Left renal pelvis (tissue), 4 donors: ENCODE measurements around the gene CAMSAP1. TPM values are rescaled to one million over a fixed set of nuclear protein-coding genes. Genes with fewer than 3 reads are reported as not detected.
"Not testable (repeated sequence)": the region's sequence is repeated elsewhere in the genome, so short reads cannot be mapped to it uniquely, and the experiment has no call there.

Experiments
- DNase-seq, 4 donors: peaks; one replicate each; pipeline ENCODE4 v3.0.0-alpha.2; 2013; ENCODE audit warnings: low read depth in 4 of 4, low spot score in 3 of 4
- polyA plus RNA-seq, 4 donors: library from polyadenylated mRNA; unstranded; fragments of 120-200 nt; gene quantifications; one replicate each; pipeline ENCODE4 v1.2.1, GENCODE V29; 2013; ENCODE audit not compliant: insufficient read length in 4 of 4

The CAMSAP1 gene, protein sequence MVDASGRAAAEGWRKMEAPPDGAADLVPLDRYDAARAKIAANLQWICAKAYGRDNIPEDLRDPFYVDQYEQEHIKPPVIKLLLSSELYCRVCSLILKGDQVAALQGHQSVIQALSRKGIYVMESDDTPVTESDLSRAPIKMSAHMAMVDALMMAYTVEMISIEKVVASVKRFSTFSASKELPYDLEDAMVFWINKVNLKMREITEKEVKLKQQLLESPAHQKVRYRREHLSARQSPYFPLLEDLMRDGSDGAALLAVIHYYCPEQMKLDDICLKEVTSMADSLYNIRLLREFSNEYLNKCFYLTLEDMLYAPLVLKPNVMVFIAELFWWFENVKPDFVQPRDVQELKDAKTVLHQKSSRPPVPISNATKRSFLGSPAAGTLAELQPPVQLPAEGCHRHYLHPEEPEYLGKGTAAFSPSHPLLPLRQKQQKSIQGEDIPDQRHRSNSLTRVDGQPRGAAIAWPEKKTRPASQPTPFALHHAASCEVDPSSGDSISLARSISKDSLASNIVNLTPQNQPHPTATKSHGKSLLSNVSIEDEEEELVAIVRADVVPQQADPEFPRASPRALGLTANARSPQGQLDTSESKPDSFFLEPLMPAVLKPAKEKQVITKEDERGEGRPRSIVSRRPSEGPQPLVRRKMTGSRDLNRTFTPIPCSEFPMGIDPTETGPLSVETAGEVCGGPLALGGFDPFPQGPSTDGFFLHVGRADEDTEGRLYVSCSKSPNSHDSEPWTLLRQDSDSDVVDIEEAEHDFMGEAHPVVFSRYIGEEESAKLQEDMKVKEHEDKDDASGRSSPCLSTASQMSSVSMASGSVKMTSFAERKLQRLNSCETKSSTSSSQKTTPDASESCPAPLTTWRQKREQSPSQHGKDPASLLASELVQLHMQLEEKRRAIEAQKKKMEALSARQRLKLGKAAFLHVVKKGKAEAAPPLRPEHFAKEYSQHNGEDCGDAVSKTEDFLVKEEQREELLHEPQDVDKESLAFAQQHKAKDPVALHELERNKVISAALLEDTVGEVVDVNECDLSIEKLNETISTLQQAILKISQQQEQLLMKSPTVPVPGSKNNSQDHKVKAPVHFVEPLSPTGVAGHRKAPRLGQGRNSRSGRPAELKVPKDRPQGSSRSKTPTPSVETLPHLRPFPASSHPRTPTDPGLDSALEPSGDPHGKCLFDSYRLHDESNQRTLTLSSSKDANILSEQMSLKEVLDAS (N-terminal part only)
- polyA plus RNA-seq, result 10 to 100 TPM; 23.2 to 27.7 (median 24.5) TPM

- peak; percentile 81 to 87 (median 84) for DNase-seq
Observed at GRCh38 chr9:135907431-135908092, at the start of gene CAMSAP1. Gene CAMSAP1, minus strand, starts transcription at chr9:135907546. Its CDS starts 387 bp downstream, at chr9:135907159.

GRCh38 chr9:135956802-135957174, 49.4 kb upstream of the CAMSAP1 start:
- no peak for DNase-seq

GRCh38 chr9:135955934-135956801, 48.8 kb upstream of the CAMSAP1 start:
- DNase-seq, result no peak

- no peak for DNase-seq
Observed at GRCh38 chr9:135952664-135953206, 45.4 kb upstream of the CAMSAP1 start.

GRCh38 chr9:135951889-135952663, 44.7 kb upstream of the CAMSAP1 start:
- DNase-seq, result peak in 1 of 4 donors; percentile 68

DNA sequence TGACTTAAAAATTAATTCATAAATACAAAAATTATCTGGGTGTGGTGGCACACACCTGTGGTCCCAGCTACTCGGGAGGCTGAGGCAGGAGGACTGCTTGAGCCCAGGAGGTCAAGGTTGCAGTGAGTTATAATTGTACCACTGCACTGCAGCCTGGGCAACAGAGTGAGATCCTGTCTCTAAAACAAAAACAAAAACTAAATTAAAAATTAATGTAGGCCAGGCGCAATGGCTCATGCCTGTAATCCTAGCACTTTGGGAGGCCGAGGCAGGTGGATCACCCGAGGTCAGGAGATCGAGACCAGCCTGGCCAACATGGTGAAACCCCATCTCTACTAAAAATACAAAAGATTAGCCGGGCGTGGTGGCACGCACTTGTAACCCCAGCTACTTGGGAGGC, 44.0 kb upstream of the CAMSAP1 start:
- not testable (repeated sequence) for DNase-seq

DNA sequence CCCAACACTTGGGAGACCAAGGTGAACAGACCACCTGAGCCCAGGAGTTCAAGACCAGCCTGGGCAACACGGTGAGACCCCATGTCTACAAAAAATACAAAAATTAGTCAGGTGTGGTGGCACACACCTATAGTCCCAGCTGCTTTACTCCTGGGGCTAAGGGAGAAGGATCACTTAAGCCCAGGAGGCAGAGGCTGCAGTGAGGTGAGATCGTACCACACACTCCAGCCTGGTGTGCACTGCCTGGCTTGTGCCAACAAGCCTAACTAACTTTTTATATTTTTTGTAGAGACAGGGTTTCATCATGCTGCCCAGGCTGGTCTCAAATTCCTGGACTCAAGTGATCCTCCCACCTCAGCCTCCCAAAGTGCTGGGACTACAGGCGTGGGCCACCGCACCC, 43.5 kb upstream of the CAMSAP1 start:
- not testable (repeated sequence) for DNase-seq

DNA sequence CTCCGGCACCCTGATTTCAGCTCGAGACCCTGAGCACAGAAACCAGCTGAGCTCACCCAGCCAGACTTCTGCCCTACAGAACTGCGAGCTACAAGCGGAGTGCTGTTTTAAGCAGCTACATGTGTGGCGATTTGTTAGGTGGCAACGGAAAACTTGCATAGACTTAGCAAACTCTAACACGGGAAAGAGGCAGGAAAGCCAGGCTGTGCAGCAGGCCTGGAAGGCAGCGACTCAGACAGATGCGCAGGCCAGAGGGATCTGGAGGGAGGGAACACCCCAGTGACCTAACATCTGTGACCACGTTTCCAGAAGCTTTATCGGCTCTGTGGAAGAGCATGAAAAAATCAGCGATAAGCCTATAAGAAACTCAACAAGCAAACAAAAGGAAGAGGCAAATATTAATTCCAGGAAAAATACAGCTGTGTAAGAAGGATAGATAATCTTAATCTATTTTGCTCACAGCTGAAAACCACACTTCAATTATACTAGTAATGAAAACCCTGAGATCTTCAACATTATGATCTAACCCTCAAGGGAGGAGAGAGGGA, 42.9 kb upstream of the CAMSAP1 start:
- no peak for DNase-seq

DNA sequence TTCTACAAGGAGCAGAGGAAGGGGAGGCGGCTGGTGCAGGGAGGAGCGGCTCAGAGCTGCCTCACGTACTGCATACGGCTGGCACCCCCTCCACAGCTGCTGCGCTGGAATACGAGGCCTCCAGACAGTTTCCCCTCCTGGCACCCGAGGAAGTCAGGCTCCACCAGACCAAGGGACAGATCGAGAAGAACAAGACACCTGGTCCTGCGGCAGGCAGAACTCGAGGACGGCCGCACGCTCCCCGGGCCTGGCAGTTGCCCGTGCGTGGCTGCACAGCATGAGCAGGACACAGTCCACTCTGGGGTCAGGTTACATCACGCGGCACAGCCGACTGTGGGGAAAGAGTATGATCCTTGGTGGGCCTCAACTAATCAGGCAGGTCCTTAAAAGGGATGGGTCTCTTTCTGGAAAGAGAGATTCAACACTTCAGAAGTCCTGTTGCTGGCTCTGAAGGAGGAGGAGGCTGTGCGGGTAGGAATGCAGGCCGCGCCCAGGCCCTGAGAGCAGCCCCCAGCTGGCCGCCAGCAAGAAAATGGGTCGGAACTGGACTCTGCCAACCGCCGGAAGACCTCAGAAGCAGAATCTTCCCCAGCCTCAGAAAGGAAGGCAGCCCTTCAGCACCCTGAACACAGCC, 42.3 kb upstream of the CAMSAP1 start:
- no peak for DNase-seq

- no peak for DNase-seq
Observed at GRCh38 chr9:135948968-135949367, 41.6 kb upstream of the CAMSAP1 start.

DNA sequence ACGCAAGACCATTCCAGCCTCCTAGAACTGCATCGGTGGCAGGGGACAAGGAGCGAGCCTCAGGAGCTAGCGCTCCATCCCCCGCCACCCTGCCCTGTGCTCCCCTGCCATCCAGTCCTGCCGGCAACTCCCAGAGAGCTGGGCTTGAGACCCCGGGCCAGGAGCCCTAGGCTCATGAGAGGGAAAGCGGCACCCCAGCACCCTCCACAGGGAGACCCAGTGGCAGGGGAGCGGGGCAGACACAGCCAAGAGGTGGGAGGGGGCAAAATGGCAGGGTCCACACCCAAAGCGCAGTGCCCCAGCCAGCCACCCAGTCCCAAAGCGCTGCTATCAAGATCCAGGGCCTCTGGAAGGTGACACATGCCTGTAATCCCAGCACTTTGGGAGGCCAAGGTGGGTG, 41.1 kb upstream of the CAMSAP1 start:
- DNase-seq, result no peak

DNA sequence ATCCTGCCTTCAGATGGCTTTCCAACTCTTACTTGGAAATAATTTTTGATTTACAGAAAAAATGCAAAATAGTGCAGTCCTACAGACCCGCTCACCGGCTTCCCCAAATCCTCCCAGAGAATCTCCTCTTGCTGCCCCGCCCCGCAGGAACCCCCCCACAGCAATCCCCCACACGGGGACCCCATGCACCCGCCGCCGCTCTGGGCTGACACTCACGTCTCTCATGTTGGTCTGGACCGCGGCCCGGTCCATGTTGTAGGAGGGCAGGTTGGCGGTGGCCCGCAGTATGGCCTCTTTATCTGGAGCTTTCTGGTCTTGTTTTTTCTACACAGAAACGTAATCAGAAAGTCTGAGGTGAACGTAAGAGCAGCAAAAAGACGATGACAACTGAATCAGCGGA, 40.2 kb upstream of the CAMSAP1 start:
- no peak for DNase-seq

DNA sequence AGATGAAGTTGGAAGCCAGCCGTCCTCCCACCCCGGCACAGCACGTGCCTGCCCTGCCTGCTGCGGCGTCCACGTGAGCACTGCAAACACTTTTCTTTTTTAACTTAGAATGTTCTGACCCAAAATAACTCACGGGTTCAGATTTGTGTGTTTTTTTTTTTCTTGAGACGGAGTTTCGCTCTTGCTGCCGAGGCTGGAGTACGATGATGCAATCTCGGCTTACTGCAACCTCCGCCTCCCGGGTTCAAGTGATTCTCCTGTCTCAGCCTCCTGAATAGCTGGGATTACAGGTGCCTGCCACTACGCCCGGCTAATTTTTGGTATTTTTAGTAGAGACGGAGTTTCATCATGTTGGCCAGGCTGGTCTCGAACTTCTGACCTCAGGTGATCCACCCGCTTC, 39.8 kb upstream of the CAMSAP1 start:
- DNase-seq, result not testable (repeated sequence)

DNA sequence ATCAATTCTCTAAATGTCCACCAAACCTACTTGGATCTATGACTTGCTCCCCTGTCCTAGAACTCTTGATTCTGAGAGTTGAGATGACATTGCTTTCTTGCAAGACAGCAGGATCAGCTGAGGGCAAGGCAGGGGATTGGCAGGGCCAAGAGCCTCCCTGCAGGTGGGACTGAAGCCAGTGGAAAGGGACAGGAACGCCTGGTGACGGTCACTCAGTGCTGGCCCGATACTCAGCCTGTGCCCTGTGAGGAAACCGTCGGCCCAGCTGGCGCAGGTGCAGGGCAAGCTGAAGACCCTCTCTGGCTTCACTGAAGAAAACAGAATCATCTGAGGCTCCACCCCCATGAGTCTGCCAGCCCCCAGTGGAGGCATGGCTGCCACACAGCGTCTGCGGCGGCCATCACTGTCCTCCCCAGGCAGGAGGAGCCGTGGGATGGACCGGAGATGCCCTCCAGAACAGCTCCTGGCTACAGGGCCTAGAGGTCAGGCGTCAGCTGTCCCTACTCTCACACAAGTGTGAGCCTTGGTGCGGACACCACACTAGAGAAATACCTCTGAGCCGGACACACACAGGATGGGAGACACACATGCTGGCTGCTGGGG, 39.1 kb upstream of the CAMSAP1 start:
- no peak for DNase-seq

- DNase-seq, result no peak
Observed at GRCh38 chr9:135945969-135946368, 38.6 kb upstream of the CAMSAP1 start.

DNA sequence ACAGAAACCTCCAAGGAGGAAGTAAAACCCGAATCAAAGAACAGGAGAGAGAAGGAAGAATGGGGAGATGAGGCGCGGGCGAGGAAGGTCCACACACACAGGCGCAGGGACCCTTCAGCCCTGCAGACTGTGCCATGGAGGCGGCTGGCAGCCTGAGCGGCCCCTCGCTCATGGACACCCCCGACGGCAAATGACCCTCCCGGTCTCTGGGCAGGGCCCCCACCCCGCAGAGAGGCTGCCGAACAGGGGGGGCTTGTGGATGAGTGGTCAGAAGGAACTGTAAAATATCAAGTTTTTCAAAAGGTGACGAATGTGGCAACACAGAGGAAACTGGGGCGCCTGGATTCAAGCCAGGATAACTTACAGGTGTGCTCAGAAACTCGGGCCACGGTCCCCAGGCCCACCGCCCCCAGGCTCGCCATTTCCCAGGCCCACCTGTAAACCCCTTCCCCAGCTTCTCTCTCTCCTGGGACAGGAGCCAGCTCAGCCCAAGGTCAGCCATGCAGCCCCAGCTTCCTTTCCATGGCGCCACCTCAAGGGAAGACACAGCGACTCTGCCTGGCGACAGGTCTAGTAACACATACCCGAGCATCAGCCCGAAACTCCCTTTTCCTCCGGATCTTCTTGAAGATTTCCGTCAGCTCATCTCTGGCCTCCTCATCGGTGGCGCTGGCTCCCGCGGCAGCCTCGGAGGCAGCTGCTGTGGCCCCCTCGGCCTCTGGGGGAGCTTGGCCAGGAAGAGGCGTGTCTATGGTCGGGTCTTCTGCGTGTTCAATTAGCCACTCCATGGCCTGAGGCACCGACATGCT, 37.3 kb upstream of the CAMSAP1 start:
- DNase-seq, result no peak
